ENCODE data around the gene DSC3. TPM values are rescaled to one million over a fixed set of nuclear protein-coding genes. Genes with fewer than 3 reads are reported as not detected.

DSC3 gene
- total and polyA plus RNA-seq, 4 donors = under 0.01 to 0.06 (median 0.05) TPM; not detected in 1

- TF ChIP-seq CTCF (IDR thresholded peaks at IDR 0.05; ENCODE audit: low read depth, low read length, missing input control) = no peak
- no peak for TF ChIP-seq EGR1 (IDR thresholded peaks at IDR 0.05; ENCODE audit: low read depth in 2 of 2)
These were observed 31.9 kb downstream of the DSC3 start (continued) for GRCh38 chr18:31010601-31011000.

DNA sequence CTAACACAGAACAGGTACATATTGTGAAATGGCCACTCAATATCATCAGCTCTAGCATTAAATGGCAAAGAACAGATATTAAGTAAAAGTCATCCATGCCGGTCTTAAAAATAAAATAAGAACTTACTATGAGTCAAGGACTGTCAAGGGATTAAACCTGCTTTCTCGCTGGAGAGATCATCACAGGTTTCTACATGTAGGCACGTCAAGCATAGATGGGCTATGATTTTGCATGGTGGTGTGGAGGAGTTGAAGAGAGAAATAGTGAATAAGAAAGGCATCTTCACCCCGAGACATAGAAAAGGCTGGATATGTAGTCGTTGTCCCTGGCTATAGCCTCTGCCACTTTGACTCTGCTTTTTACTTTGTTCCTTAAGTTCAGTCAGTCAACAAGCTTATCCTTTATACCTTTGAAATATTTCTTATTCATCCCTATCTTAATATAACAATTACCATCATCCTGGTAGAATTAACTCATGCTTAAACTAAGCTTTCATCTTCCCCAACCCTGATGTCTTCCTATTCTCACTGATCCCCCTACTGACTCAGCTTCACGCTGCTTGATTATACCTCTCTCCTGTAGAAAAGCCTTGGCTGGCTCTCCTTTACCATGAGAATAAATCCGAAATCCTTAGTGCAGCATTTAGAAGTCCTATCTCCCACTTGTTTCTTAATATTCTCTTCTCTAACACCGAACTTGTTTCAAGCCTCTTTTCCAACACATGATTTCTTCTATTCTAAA, 42.5 kb downstream of the DSC3 start:
- Histone ChIP-seq H3K4me3 (ENCODE audit: low read depth in 1 of 3, low read length in 3 of 3) (no peak overlapping the region), H3K27me3 (ENCODE audit: control insufficient read depth in 4 of 4, insufficient read depth in 4 of 4, low read length in 3 of 4) (no peaks in the 10 kb centered on the region), H3K4me1 (ENCODE audit: control insufficient read depth in 4 of 4, insufficient read depth in 4 of 4, low read length in 3 of 4) (no peaks in the 10 kb centered on the region), H3K9ac (ENCODE audit: low read depth in 1 of 2, low read length in 2 of 2) (no peak overlapping the region), H3K36me3 (ENCODE audit: control insufficient read depth in 4 of 4, insufficient read depth in 3 of 4, low read depth in 1 of 4, low read length in 3 of 4) (no peaks in the 10 kb centered on the region), H3K27ac (ENCODE audit: low read depth in 1 of 2, low read length in 2 of 2) (no peak overlapping the region), H3K9me3 (ENCODE audit: control insufficient read depth in 4 of 4, low read length in 3 of 4) (no peaks in the 10 kb centered on the region)
- TF ChIP-seq HNF4A (conservative IDR thresholded peaks at IDR 0.05) (no peak), EGR1 (IDR thresholded peaks at IDR 0.05; ENCODE audit: low read depth in 2 of 2) (no peak), RAD21 (IDR thresholded peaks at IDR 0.05) (no peak), SP1 (IDR thresholded peaks at IDR 0.05) (no peak), RXRA (IDR thresholded peaks at IDR 0.05) (no peak), JUND (IDR thresholded peaks at IDR 0.05) (no peak), ATF3 (IDR thresholded peaks at IDR 0.05) (no peak), REST (IDR thresholded peaks at IDR 0.05) (no peak), NR2F2 (IDR thresholded peaks at IDR 0.05) (no peak), CTCF (IDR thresholded peaks at IDR 0.05; ENCODE audit: low read depth, low read length, missing input control) (no peak), HNF4G (IDR thresholded peaks at IDR 0.05) (no peak), FOXA1 (IDR thresholded peaks at IDR 0.05) (no peak), GABPA (IDR thresholded peaks at IDR 0.05 in 1 of 2, conservative IDR thresholded peaks at IDR 0.05 in 1 of 2) (no peak), YY1 (IDR thresholded peaks at IDR 0.05) (no peak), TAF1 (conservative IDR thresholded peaks at IDR 0.05) (no peak), FOXA2 (IDR thresholded peaks at IDR 0.05) (no peak)
- TF ChIP-seq, protein P1, sequence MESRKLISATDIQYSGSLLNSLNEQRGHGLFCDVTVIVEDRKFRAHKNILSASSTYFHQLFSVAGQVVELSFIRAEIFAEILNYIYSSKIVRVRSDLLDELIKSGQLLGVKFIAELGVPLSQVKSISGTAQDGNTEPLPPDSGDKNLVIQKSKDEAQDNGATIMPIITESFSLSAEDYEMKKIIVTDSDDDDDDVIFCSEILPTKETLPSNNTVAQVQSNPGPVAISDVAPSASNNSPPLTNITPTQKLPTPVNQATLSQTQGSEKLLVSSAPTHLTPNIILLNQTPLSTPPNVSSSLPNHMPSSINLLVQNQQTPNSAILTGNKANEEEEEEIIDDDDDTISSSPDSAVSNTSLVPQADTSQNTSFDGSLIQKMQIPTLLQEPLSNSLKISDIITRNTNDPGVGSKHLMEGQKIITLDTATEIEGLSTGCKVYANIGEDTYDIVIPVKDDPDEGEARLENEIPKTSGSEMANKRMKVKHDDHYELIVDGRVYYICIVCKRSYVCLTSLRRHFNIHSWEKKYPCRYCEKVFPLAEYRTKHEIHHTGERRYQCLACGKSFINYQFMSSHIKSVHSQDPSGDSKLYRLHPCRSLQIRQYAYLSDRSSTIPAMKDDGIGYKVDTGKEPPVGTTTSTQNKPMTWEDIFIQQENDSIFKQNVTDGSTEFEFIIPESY (IDR thresholded peaks at IDR 0.05) = no peak
- TF ChIP-seq, protein P2, sequence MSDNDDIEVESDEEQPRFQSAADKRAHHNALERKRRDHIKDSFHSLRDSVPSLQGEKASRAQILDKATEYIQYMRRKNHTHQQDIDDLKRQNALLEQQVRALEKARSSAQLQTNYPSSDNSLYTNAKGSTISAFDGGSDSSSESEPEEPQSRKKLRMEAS (IDR thresholded peaks at IDR 0.05) = no peak
- 82% methylated on average over 8 of the region's 8 CpGs for WGBS
- DNase-seq (ENCODE audit: low spot score) = no peak

Data from liver (tissue), 9 donors.